ENCODE results near the gene ZKSCAN8. TPM values are rescaled to one million over a fixed set of nuclear protein-coding genes. Genes with fewer than 3 reads are reported as not detected.

Gene ZKSCAN8
- polyA plus RNA-seq, 5 donors = 28.2 to 53.0 (median 47.0) TPM

DNA sequence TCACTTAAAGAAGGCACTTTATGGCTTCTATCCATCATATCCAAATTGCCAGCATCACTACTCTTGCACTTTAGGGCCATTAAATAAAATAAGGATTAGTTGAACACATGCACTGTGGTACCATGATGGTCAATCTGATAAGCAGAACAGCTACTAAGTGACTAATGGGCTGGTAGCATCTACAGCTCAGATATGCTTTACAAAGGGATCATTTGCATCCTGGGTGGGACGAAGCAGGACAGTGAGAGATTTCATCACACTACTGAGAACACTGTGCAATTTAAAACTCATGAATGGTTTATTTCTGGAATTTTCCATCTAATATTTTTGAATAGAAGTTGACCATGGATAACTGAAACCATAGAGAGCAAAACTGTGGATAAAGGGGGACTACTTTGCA, 58.3 kb downstream of the ZKSCAN8 start:
- DNase-seq = no peak

DNA sequence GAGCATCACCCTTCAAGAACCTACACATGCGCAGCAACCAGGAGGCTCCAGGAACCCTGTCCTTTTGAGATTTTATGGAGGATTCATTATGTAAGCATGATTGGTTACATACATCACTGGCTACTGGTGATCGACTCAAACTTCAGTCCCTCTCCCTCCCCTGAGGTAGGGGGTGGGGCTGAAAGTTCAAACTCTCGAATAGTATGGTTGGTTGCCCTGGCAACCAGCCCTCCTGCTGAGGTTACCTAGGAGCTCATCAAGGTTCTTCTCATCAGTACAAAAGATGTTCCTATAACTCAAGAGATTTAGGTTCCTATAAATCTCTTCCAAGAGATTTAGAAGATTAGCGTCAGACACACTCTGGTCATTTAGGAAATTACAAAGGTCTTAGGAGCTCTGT, 61.5 kb downstream of the ZKSCAN8 start:
- DNase-seq = no peak

DNA sequence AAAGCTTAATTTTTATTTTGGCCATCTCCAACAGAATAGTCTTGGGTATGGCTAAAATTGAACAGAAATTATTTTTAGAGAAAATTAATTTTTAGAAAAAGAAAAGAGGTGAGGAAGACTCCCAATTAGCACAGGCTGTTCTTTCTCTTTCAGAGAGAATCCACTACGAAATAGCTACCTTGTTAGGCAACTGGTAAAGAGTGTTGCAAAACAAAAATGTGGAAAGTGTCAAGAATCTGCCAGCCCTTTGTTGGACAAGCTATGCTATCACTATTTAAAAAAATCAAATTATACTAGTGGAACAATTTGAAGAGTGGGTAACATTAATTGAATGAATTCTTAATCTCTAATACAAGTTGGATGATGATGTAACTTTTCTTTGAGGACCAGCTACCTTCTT, 64.2 kb downstream of the ZKSCAN8 start:
- DNase-seq = no peak

DNA sequence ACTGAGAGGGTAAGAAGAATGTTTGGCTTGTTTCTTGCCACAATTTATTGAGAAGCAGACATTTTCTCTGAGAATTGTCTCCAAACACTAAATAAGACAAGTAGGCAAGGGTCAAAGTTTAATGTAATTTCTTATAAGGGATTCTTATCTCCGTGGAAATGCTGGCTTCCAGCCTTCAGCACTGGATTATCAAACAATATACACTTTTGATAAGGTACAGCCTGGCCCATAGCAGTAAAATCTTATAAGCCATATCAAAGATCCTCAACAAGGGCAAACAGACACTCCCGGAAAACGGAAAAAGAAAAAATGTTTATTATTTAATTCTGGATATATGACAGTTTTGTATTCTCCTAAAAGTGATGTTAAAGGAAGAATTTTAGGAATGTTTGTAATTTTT, 64.8 kb downstream of the ZKSCAN8 start:
- no peak for DNase-seq

DNA sequence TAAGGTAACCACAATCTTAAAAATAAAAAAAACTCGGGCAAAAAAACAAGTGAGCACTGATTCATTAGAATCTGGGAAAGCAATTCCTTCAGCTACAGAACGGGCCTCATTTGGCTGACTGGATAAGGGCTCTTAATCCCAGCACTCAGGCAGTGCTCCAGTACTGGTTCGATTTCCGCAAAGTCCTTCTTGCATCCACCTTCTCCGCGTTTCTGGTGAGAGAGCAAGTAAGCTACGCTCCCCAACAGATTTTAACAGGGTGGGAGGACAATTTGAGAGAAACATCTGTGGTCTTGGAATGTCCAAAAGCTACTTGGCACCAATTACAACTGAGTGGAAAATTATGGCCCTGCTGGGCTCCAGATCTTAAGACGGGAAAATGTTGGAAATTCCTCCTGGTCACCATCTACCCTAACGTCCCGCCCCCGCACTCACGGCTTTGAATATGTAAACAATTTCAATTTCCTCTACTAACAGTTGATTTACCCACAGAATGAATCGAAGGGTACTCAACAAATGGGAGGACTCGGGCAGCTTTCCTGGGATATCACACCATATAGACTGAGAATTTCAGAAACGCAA, 65.3 kb downstream of the ZKSCAN8 start:
- peak in 1 of 2 donors; percentile 15 for DNase-seq

DNA sequence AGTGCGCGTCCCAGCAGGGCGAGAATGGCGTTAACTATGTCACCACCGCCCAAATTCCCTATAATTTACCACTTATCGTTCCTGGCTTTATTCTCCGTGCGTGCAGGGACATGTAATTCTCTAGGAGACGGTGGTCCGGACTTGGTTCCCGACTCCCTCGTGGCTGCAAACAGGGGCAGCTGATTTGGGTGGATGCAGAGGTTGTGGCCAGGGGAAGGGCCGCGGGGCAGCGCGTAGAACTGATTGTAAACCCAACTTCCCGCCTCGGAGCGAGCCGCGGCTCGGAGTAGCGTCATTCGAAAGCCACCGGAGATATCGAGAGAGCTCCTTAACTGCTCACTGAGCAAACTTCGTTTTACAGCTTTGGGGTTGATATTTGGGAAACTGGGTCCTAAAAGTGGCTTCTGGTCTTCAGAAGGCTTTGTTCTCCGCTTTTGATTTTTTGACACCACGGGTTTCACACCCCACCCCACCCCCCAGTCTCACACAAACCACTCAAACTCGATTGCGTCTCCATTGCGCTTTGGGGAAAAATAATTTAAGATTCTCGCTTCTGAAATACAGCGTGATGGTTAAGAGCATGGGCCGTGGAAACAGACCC, 65.9 kb downstream of the ZKSCAN8 start:
- DNase-seq = peak; percentile 31 to 40

DNA sequence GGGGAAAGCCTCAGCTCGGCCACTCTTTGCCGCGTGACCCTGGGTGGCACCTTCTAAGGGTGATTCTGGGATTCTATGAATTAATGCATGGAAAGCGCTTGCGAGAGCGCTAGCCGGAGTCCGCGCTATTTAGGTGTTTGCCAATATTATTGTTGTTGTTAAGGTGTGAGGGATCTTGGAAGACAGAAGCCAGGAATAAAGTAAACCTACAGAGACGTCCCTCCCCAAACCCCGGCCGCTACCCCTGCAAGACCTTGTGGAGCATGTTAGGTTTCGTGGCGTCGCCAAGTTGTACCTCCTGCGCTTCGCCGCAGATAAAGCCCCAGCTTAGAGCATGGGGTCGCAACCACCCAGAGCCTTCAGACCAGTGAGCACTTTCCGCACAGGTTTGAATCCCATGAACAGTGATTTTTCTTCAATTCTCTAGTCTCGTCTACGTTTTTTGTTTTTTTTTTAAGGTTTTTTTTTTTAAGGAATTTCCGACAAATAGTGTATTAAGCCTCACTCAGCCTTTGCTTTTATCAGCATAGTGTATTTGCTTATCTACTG, 66.5 kb downstream of the ZKSCAN8 start:
- DNase-seq = peak; percentile 16 to 25

Other genes starting within 250 kb of the ZKSCAN8 start
- gene OR2B2, start 229.5 kb upstream of the ZKSCAN8 start, polyA plus RNA-seq (ENCODE audit: insufficient read depth in 1 of 5, insufficient read length in 5 of 5, low replicate concordance in 1 of 5) = not detected
- under 1 TPM in 4 of 5 donors, not detected in 1; 0.24 to 0.40 (median 0.33) TPM for gene OR2B6, start 184.6 kb upstream of the ZKSCAN8 start, polyA plus RNA-seq (ENCODE audit: insufficient read depth in 1 of 5, insufficient read length in 5 of 5, low replicate concordance in 1 of 5)
- gene ZNF165, start 61.3 kb upstream of the ZKSCAN8 start, polyA plus RNA-seq (ENCODE audit: insufficient read depth in 1 of 5, insufficient read length in 5 of 5, low replicate concordance in 1 of 5) = 1 to 10 TPM; 2.2 to 3.3 (median 3.2) TPM
- gene ZSCAN16, start 17.3 kb upstream of the ZKSCAN8 start, polyA plus RNA-seq (ENCODE audit: insufficient read depth in 1 of 5, insufficient read length in 5 of 5, low replicate concordance in 1 of 5) = 10 to 100 TPM in 4 of 5 donors, 1 to 10 TPM in 1; 8.7 to 12.5 (median 11.3) TPM
- gene ZSCAN9, start 83.4 kb downstream of the ZKSCAN8 start, polyA plus RNA-seq (ENCODE audit: insufficient read depth in 1 of 5, insufficient read length in 5 of 5, low replicate concordance in 1 of 5) = 10 to 100 TPM; 31.1 to 43.7 (median 39.1) TPM
- 10 to 100 TPM; 10.4 to 13.6 (median 12.3) TPM for gene ZKSCAN4, start 110.4 kb downstream of the ZKSCAN8 start, polyA plus RNA-seq (ENCODE audit: insufficient read depth in 1 of 5, insufficient read length in 5 of 5, low replicate concordance in 1 of 5)
- 1 to 10 TPM in 2 of 5 donors, under 1 TPM in 3; 0.61 to 1.3 (median 0.90) TPM for gene NKAPL, start 117.4 kb downstream of the ZKSCAN8 start, polyA plus RNA-seq (ENCODE audit: insufficient read depth in 1 of 5, insufficient read length in 5 of 5, low replicate concordance in 1 of 5)
- gene ZSCAN26, start 125.3 kb downstream of the ZKSCAN8 start, polyA plus RNA-seq (ENCODE audit: insufficient read depth in 1 of 5, insufficient read length in 5 of 5, low replicate concordance in 1 of 5) = 10 to 100 TPM; 28.2 to 54.7 (median 52.3) TPM
- 10 to 100 TPM; 11.8 to 14.1 (median 13.4) TPM for gene PGBD1, start 139.7 kb downstream of the ZKSCAN8 start, polyA plus RNA-seq (ENCODE audit: insufficient read depth in 1 of 5, insufficient read length in 5 of 5, low replicate concordance in 1 of 5)
- 10 to 100 TPM in 3 of 5 donors, 1 to 10 TPM in 2; 9.3 to 12.7 (median 10.4) TPM for gene ZSCAN31, start 194.3 kb downstream of the ZKSCAN8 start, polyA plus RNA-seq (ENCODE audit: insufficient read depth in 1 of 5, insufficient read length in 5 of 5, low replicate concordance in 1 of 5)
- 10 to 100 TPM in 4 of 5 donors, 1 to 10 TPM in 1; 8.1 to 17.7 (median 14.8) TPM for gene ZKSCAN3, start 208.1 kb downstream of the ZKSCAN8 start, polyA plus RNA-seq (ENCODE audit: insufficient read depth in 1 of 5, insufficient read length in 5 of 5, low replicate concordance in 1 of 5)